ENCODE data around the gene AACS.

GRCh38 chr12:125018356-125018755 lies 46.9 kb upstream of the AACS start:
- TF ChIP-seq CTCF (IDR thresholded peaks at IDR 0.05; ENCODE audit: poor library complexity) (no peak), EZH2 (IDR thresholded peaks at IDR 0.05; ENCODE audit: borderline replicate concordance) (no peak)

Measured in hepatocyte (in vitro differentiated cells).